HepG2 (cell line): ENCODE data around the gene UBTF. TPM values are rescaled to one million over a fixed set of nuclear protein-coding genes. Genes with fewer than 3 reads are reported as not detected.

Source experiments
- ARID2 ChIP-seq: sonication (generic); formaldehyde crosslinking; IDR thresholded peaks from 2 replicates; pipeline ENCODE4 v1.8.1; 2022; ENCODE audit warnings: mild to moderate bottlenecking, missing genetic modification reagents, borderline replicate concordance
- GATAD2A ChIP-seq: IDR thresholded peaks from 2 replicates; pipeline ENCODE4 v1.6.1; 2016
- GFI1 ChIP-seq: sonication (generic); formaldehyde crosslinking; IDR thresholded peaks from 2 replicates; pipeline ENCODE4 v1.5.0; 2020; ENCODE audit warnings: missing genetic modification reagents, mild to moderate bottlenecking, borderline replicate concordance
- LCORL ChIP-seq, 2 experiments: fragments of 450-650 bp in 1 of 2; sonication (generic) in 1 of 2; formaldehyde crosslinking in 1 of 2; IDR thresholded peaks; 2 replicates each; pipeline versions ENCODE4 v1.5.0 to v1.6.1; 2017 to 2020; ENCODE audit warnings: antibody characterized with exemption in 1 of 2, missing genetic modification reagents in 1 of 2
- NFYB ChIP-seq: sonication (generic); formaldehyde crosslinking; IDR thresholded peaks from 2 replicates; pipeline ENCODE4 v1.4.0; 2020; ENCODE audit warnings: missing genetic modification reagents
- NR1H2 ChIP-seq: sonication (generic); formaldehyde crosslinking; IDR thresholded peaks from 2 replicates; pipeline ENCODE4 v1.8.1; 2022; ENCODE audit warnings: low read depth, missing genetic modification reagents, borderline replicate concordance
- PHF5A ChIP-seq: IDR thresholded peaks from one replicate; pipeline ENCODE4 v1.6.1; 2018; ENCODE audit warnings: low read depth, missing genetic modification reagents; ENCODE audit not compliant: unreplicated experiment
- POLR2AphosphoS5 ChIP-seq: IDR thresholded peaks from 2 replicates; pipeline ENCODE4 v1.6.1; 2012; ENCODE audit warnings: low read depth, low read length
- SMAD3 ChIP-seq: sonication (generic); formaldehyde crosslinking; IDR thresholded peaks from 2 replicates; pipeline ENCODE4 v1.4.0; 2020; ENCODE audit warnings: missing genetic modification reagents
- SPEN ChIP-seq: sonication (generic); formaldehyde crosslinking; IDR thresholded peaks from 2 replicates; pipeline ENCODE4 v1.5.1; 2020; ENCODE audit warnings: low read depth, mild to moderate bottlenecking, missing genetic modification reagents
- SRF ChIP-seq: IDR thresholded peaks from 2 replicates; pipeline ENCODE4 v1.6.1; 2011; ENCODE audit warnings: mild to moderate bottlenecking, low read depth, low read length, moderate library complexity
- TEAD2 ChIP-seq: sonication (generic); formaldehyde crosslinking; IDR thresholded peaks from 2 replicates; pipeline ENCODE4 v1.9.0; 2021; ENCODE audit warnings: missing genetic modification reagents
- WIZ ChIP-seq: sonication (generic); formaldehyde crosslinking; IDR thresholded peaks from 2 replicates; pipeline ENCODE4 v1.5.1; 2020; ENCODE audit warnings: mild to moderate bottlenecking, missing genetic modification reagents
- ZFP41 ChIP-seq: sonication (generic); formaldehyde crosslinking; IDR thresholded peaks from 2 replicates; pipeline ENCODE4 v1.4.0; 2020; ENCODE audit warnings: mild to moderate bottlenecking, missing genetic modification reagents, borderline replicate concordance
- ZNF17 ChIP-seq: sonication (generic); formaldehyde crosslinking; IDR thresholded peaks from 2 replicates; pipeline ENCODE4 v1.5.0; 2020; ENCODE audit warnings: mild to moderate bottlenecking, missing genetic modification reagents
- ZNF329 ChIP-seq: sonication (generic); formaldehyde crosslinking; IDR thresholded peaks from 2 replicates; pipeline ENCODE4 v1.9.0; 2021; ENCODE audit warnings: low read depth, mild to moderate bottlenecking, missing genetic modification reagents
- ZNF350 ChIP-seq: sonication (generic); formaldehyde crosslinking; IDR thresholded peaks from 2 replicates; pipeline ENCODE4 v1.4.0; 2020; ENCODE audit warnings: mild to moderate bottlenecking, low read depth, missing genetic modification reagents, borderline replicate concordance
- ZNF772 ChIP-seq: sonication (generic); formaldehyde crosslinking; IDR thresholded peaks from 2 replicates; pipeline ENCODE4 v1.5.0; 2020; ENCODE audit warnings: mild to moderate bottlenecking, missing genetic modification reagents
- ZNF782 ChIP-seq: sonication (generic); formaldehyde crosslinking; IDR thresholded peaks from 2 replicates; pipeline ENCODE4 v1.4.0; 2020; ENCODE audit warnings: missing genetic modification reagents, mild to moderate bottlenecking, borderline replicate concordance
- ZNF883 ChIP-seq: sonication (generic); formaldehyde crosslinking; IDR thresholded peaks from 2 replicates; pipeline ENCODE4 v1.5.1; 2020; ENCODE audit warnings: mild to moderate bottlenecking, missing genetic modification reagents; ENCODE audit errors: not compliant biosample characterization
- ZSCAN22 ChIP-seq: sonication (generic); formaldehyde crosslinking; IDR thresholded peaks from 2 replicates; pipeline ENCODE4 v1.4.0; 2020; ENCODE audit warnings: mild to moderate bottlenecking, missing genetic modification reagents
- polyA plus RNA-seq, 8 experiments: library from polyadenylated mRNA; depleted of rRNA in 3 of 8; stranded (reverse) in 7 of 8; unstranded in 1 of 8; fragments of >200 nt; fragmentation: Illumina TruSeq in 4 of 8; extraction: Trizol in 4 of 8; gene quantifications; 2 replicates each; pipeline versions ENCODE4 v1.2.1 to v1.2.3, GENCODE V29; 2011 to 2016; ENCODE audit warnings: low read depth in 4 of 8, missing spikeins in 1 of 8, mixed read lengths in 1 of 8; ENCODE audit not compliant: insufficient read depth in 1 of 8
- total RNA-seq, 5 experiments: library from RNA; depleted of rRNA; stranded (reverse); fragments of >200 nt; fragmentation: Illumina TruSeq; extraction: Trizol; gene quantifications; 2 replicates each; pipeline ENCODE4 v1.2.3, GENCODE V29; 2016; ENCODE audit warnings: low read depth in 1 of 5
- TF ChIP-seq, protein P1 (sequence below): sonication (generic); formaldehyde crosslinking; IDR thresholded peaks from 2 replicates; pipeline ENCODE4 v1.5.1; 2020; ENCODE audit warnings: missing genetic modification reagents, mild to moderate bottlenecking, borderline replicate concordance
- TF ChIP-seq, protein P2 (sequence below): sonication (generic); formaldehyde crosslinking; IDR thresholded peaks from 2 replicates; pipeline ENCODE4 v1.8.1; 2023; ENCODE audit warnings: mild to moderate bottlenecking, inconsistent platforms, moderate library complexity, missing genetic modification reagents, borderline replicate concordance
- TF ChIP-seq, protein P3 (sequence below): sonication (generic); formaldehyde crosslinking; IDR thresholded peaks from 2 replicates; pipeline ENCODE4 v1.5.0; 2020; ENCODE audit warnings: missing genetic modification reagents, mild to moderate bottlenecking, borderline replicate concordance
- TF ChIP-seq, protein P4 (sequence below): sonication (generic); formaldehyde crosslinking; IDR thresholded peaks from 2 replicates; pipeline ENCODE4 v1.4.0; 2020; ENCODE audit warnings: missing genetic modification reagents, low read depth, mild to moderate bottlenecking, borderline replicate concordance
- TF ChIP-seq, protein P5 (sequence below): sonication (generic); formaldehyde crosslinking; IDR thresholded peaks from 2 replicates; pipeline ENCODE4 v1.8.1; 2023; ENCODE audit warnings: mild to moderate bottlenecking, missing genetic modification reagents

Gene UBTF
- total and polyA plus RNA-seq, 2 of the 13 experiments (the other 11 are each of a cell fraction or from before 2014, with no cell fraction given): 15.2 to 60.9 TPM

DNA sequence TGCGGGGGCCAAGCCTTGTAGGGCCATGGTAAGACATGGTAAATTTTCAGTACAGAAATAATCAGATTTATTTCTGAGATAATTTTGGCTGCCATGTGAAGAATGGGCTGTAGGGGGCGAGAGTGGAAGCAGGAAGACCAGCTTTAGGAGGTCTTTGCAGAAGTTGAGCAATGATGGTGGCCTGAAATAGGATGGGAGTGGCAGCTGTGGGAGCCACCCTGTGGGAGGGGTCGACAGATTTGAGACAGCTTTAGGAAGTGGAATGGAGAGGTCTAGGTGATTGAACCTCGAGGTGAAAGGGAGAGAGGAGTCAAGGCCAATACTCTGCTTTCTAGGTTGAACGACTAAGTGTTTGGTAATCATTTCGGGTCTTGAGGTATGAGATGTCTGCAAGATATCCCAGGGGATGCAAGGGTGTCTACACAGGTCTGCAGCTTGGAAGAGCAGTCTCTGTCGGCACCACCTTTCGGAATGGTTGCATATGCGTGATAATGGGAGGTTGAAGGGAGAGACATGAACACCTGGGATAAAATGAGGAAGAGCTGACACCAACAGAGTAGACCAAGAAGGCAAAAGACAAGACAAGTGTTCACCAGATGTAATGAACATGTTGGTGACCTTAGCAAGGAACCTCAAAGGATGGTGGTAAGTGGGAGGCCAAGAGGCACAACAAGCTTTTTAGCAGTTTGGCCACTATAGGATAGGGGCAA, 15.6 kb downstream of the UBTF start (continued):
- TF ChIP-seq ZFP41 (no peak), ZNF350 (no peak), SRF (no peak), SPEN (CRISPR knock-in tag) (no peak), PHF5A (no peak), ZSCAN22 (CRISPR knock-in tag) (no peak), ZNF883 (CRISPR knock-in tag) (no peak), ZNF17 (CRISPR knock-in tag) (no peak), GATAD2A (CRISPR knock-in tag) (peak; percentile 65), LCORL (IDR thresholded peaks at IDR 0.05) (no peak), LCORL (CRISPR knock-in tag; IDR thresholded peaks at IDR 0.05) (no peak), ZNF329 (no peak), ARID2 (CRISPR knock-in tag) (no peak), ZNF782 (CRISPR knock-in tag) (no peak), NFYB (CRISPR knock-in tag) (no peak), WIZ (CRISPR knock-in tag) (no peak), SMAD3 (CRISPR knock-in tag) (no peak), GFI1 (CRISPR knock-in tag) (no peak), POLR2AphosphoS5 (no peak), TEAD2 (0 out of 2 replicates have a peak, but pooled peaks have one; percentile 32), NR1H2 (no peak), ZNF772 (CRISPR knock-in tag) (no peak)
- TF ChIP-seq, protein P1, sequence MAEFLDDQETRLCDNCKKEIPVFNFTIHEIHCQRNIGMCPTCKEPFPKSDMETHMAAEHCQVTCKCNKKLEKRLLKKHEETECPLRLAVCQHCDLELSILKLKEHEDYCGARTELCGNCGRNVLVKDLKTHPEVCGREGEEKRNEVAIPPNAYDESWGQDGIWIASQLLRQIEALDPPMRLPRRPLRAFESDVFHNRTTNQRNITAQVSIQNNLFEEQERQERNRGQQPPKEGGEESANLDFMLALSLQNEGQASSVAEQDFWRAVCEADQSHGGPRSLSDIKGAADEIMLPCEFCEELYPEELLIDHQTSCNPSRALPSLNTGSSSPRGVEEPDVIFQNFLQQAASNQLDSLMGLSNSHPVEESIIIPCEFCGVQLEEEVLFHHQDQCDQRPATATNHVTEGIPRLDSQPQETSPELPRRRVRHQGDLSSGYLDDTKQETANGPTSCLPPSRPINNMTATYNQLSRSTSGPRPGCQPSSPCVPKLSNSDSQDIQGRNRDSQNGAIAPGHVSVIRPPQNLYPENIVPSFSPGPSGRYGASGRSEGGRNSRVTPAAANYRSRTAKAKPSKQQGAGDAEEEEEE (CRISPR knock-in tag): no peak
- TF ChIP-seq, protein P2, sequence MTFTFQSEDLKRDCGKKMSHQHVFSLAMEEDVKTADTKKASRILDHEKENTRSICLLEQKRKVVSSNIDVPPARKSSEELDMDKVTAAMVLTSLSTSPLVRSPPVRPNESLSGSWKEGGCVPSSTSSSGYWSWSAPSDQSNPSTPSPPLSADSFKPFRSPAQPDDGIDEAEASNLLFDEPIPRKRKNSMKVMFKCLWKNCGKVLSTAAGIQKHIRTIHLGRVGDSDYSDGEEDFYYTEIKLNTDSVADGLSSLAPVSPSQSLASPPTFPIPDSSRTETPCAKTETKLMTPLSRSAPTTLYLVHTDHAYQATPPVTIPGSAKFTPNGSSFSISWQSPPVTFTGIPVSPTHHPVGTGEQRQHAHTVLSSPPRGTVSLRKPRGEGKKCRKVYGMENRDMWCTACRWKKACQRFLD: no peak
- TF ChIP-seq, protein P3, sequence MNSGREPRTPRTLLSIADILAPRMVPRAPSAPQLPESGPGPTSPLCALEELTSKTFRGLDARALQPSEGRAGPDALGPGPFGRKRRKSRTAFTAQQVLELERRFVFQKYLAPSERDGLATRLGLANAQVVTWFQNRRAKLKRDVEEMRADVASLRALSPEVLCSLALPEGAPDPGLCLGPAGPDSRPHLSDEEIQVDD: no peak
- TF ChIP-seq, protein P4, sequence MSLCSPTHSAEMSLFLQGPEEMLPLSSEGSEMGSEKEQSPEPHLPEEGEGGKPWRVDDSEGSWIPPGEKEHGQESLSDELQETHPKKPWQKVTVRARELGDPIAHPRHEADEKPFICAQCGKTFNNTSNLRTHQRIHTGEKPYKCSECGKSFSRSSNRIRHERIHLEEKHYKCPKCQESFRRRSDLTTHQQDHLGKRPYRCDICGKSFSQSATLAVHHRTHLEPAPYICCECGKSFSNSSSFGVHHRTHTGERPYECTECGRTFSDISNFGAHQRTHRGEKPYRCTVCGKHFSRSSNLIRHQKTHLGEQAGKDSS (CRISPR knock-in tag): no peak
- TF ChIP-seq, protein P5, sequence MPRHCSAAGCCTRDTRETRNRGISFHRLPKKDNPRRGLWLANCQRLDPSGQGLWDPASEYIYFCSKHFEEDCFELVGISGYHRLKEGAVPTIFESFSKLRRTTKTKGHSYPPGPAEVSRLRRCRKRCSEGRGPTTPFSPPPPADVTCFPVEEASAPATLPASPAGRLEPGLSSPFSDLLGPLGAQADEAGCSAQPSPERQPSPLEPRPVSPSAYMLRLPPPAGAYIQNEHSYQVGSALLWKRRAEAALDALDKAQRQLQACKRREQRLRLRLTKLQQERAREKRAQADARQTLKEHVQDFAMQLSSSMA: no peak
